Stimulated activated CD8-positive, alpha-beta memory T cell treated with anti-CD3 and anti-CD28 coated beads, Interleukin-7, amount 100 ng/mL, for 1 hour (primary cell): ENCODE measurements around the gene DEFB128.

Experiments used
- DNase-seq, 2 donors: peaks; one replicate each; pipeline ENCODE4 v3.0.0-alpha.2; 2020; ENCODE audit warnings: low read depth in 2 of 2

The DEFB128 gene

GRCh38 chr20:152131-152530 lies 37.4 kb downstream of the DEFB128 start:
- DNase-seq: no peak

- no peak for DNase-seq
Observed at GRCh38 chr20:145877-146276, 43.6 kb downstream of the DEFB128 start.

GRCh38 chr20:142290-142689 lies 47.2 kb downstream of the DEFB128 start, which contains the start of gene DEFB126:
TSS of gene DEFB126 (plus strand) at chr20:142590. CDS start at chr20:142629, 39 bp downstream.
- no peak for DNase-seq
